NCI-H128 (cell line): ENCODE results near the gene CCDC32.

Experiments
- DNase-seq: peaks from one replicate; lab custom pipeline; 2025; ENCODE audit not compliant: unreplicated experiment; lab: John Stamatoyannopoulos, UW

CCDC32 gene

GRCh38 chr15:40513609-40514008 is 51.2 kb downstream of the CCDC32 start:
- DNase-seq: no peak

GRCh38 chr15:40512440-40512839 is 52.4 kb downstream of the CCDC32 start:
- DNase-seq: no peak

- DNase-seq: no peak
Measured at GRCh38 chr15:40511472-40512133, 53.2 kb downstream of the CCDC32 start.

- no peak for DNase-seq
Measured at GRCh38 chr15:40511093-40511471, 53.8 kb downstream of the CCDC32 start.

GRCh38 chr15:40510201-40510600 is 54.6 kb downstream of the CCDC32 start:
- DNase-seq: no peak

GRCh38 chr15:40508216-40508615 is 56.6 kb downstream of the CCDC32 start:
- no peak for DNase-seq

GRCh38 chr15:40506964-40507571 is 57.8 kb downstream of the CCDC32 start:
- DNase-seq: peak; percentile 15
